ENCODE measurements around the gene TGFBR3L. TPM values are rescaled to one million over a fixed set of nuclear protein-coding genes. Genes with fewer than 3 reads are reported as not detected.

Gene TGFBR3L
- total RNA-seq, 3 donors from 2014 or later (not counting 1 experiment from before 2014, with no cell fraction given): 3.5 to 4.6 (median 4.4) TPM

DNA sequence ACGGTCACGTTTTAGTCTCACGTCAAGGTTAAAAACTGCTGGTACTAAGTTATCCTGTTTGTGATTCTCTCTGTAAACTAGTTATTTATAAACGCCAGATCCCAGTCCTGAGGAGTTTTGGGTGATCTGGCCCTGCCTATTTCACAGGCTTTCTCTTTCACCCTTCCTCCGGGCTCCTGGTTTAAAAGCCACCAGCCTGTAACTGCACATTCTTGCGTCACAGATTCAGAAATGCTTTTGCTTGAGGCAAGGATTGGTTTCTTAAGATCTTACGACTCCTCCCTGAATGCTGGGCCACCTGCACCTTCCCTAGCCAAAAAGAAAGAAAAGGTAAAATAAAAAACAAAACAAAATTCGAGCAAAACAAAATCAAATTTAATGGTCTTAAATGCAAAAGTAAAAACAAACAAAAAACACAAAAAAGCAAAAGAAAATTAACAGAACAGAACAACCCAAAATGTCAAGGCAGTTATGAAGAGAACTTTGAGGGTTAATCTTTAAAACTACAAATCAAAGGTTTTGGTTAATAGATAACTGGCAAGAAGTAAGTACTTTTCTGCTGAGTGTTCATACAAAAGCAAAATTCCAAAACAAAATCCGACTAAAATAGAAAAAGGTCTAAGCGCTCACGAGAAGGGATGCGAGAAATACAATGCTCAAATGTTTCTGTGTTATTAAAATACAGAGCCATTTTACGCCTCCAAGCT is 47.4 kb downstream of the TGFBR3L start:
- intact Hi-C loops (cut with micrococcal nuclease): no loop called here
- ATAC-seq: no peak
- H3K4me1 Mint-ChIP-seq: no peaks in the 10 kb centered on the region
- Histone ChIP-seq H3K4me1 (ENCODE audit: control insufficient read depth, insufficient read depth, low read length) (no peaks in the 10 kb centered on the region), H3K27me3 (ENCODE audit: control insufficient read depth, insufficient read depth, low read length) (no peaks in the 10 kb centered on the region), H3K4me3 (ENCODE audit: low read length) (no peak overlapping the region), H3K36me3 (ENCODE audit: control insufficient read depth, insufficient read depth, low read length) (peaks cover 34% of the 10 kb centered on the region), H3K9me3 (ENCODE audit: control insufficient read depth, insufficient read depth, low read length) (no peaks in the 10 kb centered on the region), H3K27ac (ENCODE audit: low read length) (no peak overlapping the region)
- H3K4me3 Mint-ChIP-seq: no peak overlapping the region
- TF ChIP-seq, protein P1, sequence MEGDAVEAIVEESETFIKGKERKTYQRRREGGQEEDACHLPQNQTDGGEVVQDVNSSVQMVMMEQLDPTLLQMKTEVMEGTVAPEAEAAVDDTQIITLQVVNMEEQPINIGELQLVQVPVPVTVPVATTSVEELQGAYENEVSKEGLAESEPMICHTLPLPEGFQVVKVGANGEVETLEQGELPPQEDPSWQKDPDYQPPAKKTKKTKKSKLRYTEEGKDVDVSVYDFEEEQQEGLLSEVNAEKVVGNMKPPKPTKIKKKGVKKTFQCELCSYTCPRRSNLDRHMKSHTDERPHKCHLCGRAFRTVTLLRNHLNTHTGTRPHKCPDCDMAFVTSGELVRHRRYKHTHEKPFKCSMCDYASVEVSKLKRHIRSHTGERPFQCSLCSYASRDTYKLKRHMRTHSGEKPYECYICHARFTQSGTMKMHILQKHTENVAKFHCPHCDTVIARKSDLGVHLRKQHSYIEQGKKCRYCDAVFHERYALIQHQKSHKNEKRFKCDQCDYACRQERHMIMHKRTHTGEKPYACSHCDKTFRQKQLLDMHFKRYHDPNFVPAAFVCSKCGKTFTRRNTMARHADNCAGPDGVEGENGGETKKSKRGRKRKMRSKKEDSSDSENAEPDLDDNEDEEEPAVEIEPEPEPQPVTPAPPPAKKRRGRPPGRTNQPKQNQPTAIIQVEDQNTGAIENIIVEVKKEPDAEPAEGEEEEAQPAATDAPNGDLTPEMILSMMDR (IDR thresholded peaks at IDR 0.05): no peak
- H3K27me3 Mint-ChIP-seq (ENCODE audit: low read depth in 2 of 2): no peaks in the 10 kb centered on the region
- WGBS (ENCODE audit: insufficient coverage): 96% methylated on average over 12 of the region's 13 CpGs
- peaks cover 8% of the 10 kb centered on the region for H3K36me3 Mint-ChIP-seq
- H3K9me3 Mint-ChIP-seq: no peaks in the 10 kb centered on the region
- peak overlapping the region in 1 of 2 donors; percentile 38 for H3K27ac Mint-ChIP-seq
- no peak for DNase-seq

DNA sequence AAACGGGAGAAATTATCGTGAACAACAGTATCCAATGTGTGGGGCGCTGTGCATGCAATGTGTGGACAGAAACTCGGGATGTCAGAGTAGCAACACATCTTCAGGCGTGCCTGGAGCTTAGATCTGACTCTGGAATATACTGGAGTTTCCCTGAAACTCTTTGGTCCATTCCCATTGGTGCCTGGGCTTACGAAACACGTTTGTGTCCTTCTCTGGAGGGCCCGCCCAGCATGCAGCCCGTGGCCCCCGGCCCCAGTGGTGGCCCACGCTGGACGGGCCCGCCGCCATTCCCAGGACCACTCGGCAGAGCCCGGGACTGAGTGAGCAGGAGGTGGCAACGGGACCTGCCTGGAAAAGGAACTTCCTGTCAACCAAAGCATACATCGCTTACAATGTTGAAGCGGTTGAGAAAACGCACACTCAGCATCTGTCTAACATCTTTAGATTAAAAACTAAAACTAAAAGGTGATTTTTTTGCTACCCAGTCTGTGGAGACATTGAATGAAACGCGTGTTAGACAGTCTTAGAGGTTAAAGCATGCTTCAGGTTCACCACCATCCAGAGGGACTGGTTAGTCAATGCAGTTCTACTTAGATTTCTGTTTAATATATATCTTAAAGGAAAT is 48.1 kb downstream of the TGFBR3L start:
- Histone ChIP-seq H3K27me3 (ENCODE audit: control insufficient read depth, insufficient read depth, low read length) (no peaks in the 10 kb centered on the region), H3K4me3 (ENCODE audit: low read length) (no peak overlapping the region), H3K27ac (ENCODE audit: low read length) (no peak overlapping the region), H3K9me3 (ENCODE audit: control insufficient read depth, insufficient read depth, low read length) (no peaks in the 10 kb centered on the region), H3K4me1 (ENCODE audit: control insufficient read depth, insufficient read depth, low read length) (no peaks in the 10 kb centered on the region), H3K36me3 (ENCODE audit: control insufficient read depth, insufficient read depth, low read length) (peaks cover 34% of the 10 kb centered on the region)
- 95% methylated on average over 22 of the region's 22 CpGs for WGBS (ENCODE audit: insufficient coverage)
- no peak for ATAC-seq
- H3K36me3 Mint-ChIP-seq: peaks cover 8% of the 10 kb centered on the region
- DNase-seq: no peak
- H3K27me3 Mint-ChIP-seq (ENCODE audit: low read depth in 2 of 2): no peaks in the 10 kb centered on the region
- H3K4me1 Mint-ChIP-seq: no peaks in the 10 kb centered on the region
- H3K9me3 Mint-ChIP-seq: no peaks in the 10 kb centered on the region
- intact Hi-C loops (cut with micrococcal nuclease): no loop called here
- no peak overlapping the region for H3K4me3 Mint-ChIP-seq
- no peak overlapping the region for H3K27ac Mint-ChIP-seq
- TF ChIP-seq, protein P1 (IDR thresholded peaks at IDR 0.05): no peak

DNA sequence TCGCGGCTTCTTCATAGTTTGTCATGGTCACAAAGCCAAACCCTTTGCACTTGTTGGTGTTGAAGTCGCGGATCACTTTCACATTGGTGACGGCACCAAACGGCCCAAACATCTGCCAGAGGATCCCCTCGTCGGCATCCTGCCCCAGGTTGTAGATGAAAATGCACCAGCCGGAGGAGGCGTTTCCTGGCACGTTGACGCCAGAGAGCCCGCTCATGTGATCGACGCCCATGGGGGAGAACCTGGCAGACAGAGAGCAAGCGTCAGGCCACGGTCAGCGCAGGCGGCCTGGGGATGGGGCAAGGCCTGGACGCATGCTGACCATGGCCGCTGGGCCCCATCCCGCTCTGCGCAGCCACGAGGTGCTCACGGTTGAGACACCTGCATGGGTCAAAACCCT is 48.9 kb downstream of the TGFBR3L start:
- H3K9me3 ChIP-seq (ENCODE audit: control insufficient read depth, insufficient read depth, low read length): no peaks in the 10 kb centered on the region
- no peak overlapping the region for H3K4me3 ChIP-seq (ENCODE audit: low read length)
- no peaks in the 10 kb centered on the region for H3K4me1 ChIP-seq (ENCODE audit: control insufficient read depth, insufficient read depth, low read length)
- H3K27ac Mint-ChIP-seq: no peak overlapping the region
- H3K36me3 Mint-ChIP-seq: peaks cover 8% of the 10 kb centered on the region
- no peak for ATAC-seq
- peaks cover 0 to 6% of the 10 kb centered on the region in 2 donors for H3K4me1 Mint-ChIP-seq
- peaks cover 34% of the 10 kb centered on the region for H3K36me3 ChIP-seq (ENCODE audit: control insufficient read depth, insufficient read depth, low read length)
- WGBS (ENCODE audit: insufficient coverage): 96% methylated on average over 25 of the region's 25 CpGs
- no peaks in the 10 kb centered on the region for H3K27me3 Mint-ChIP-seq (ENCODE audit: low read depth in 2 of 2)
- no peaks in the 10 kb centered on the region for H3K27me3 ChIP-seq (ENCODE audit: control insufficient read depth, insufficient read depth, low read length)
- no peak for DNase-seq
- intact Hi-C loops (cut with micrococcal nuclease): no loop called here
- no peak overlapping the region for H3K27ac ChIP-seq (ENCODE audit: low read length)
- H3K4me3 Mint-ChIP-seq: no peak overlapping the region
- TF ChIP-seq, protein P1 (IDR thresholded peaks at IDR 0.05): no peak
- no peaks in the 10 kb centered on the region for H3K9me3 Mint-ChIP-seq
